SH-SY5Y (cell line): ENCODE data around the gene CHST11.

ENCODE experiments used
- GATA2 ChIP-seq: IDR thresholded peaks from 2 replicates; pipeline ENCODE4 v1.6.1; 2011; ENCODE audit warnings: mild to moderate bottlenecking, low read depth, low read length
- GATA3 ChIP-seq: IDR thresholded peaks from 2 replicates; pipeline ENCODE4 v1.6.1; 2011; ENCODE audit warnings: low read depth, mild to moderate bottlenecking, low read length, moderate library complexity

- TF ChIP-seq GATA2, result no peak
- TF ChIP-seq GATA3, result no peak
These were observed 951 bp upstream of the CHST11 start for GRCh38 chr12:104455578-104456416.
